ENCODE data around the gene AKAP7. TPM values are rescaled to one million over a fixed set of nuclear protein-coding genes. Genes with fewer than 3 reads are reported as not detected.

Gene AKAP7
- total RNA-seq, 1 donor from 2014 or later = 4.6 TPM

DNA sequence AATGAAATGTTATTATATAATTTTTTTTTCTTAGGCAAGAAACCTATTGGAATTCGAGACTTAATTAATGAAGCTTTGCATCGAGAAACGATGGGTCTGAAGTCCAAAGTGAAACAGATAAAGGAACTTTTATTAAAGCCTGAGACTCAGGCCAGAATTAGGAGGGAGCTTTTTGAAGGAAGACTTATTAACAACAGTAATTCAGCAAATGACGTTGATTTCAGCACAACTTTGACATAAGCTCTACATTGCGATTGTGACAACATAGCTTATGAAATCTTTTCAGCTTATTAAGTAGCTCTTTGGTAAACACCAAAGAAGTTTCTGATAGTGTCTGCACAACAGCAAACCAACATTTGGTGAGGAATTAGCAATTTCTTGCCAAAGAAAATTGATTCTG lies 147.1 kb downstream of the AKAP7 start:
- H3K27ac Mint-ChIP-seq (ENCODE audit: unreplicated experiment) = no peak overlapping the region
- no peak overlapping the region for H3K27ac ChIP-seq (ENCODE audit: low read depth, low read length)
- no peaks in the 10 kb centered on the region for H3K36me3 Mint-ChIP-seq (ENCODE audit: low read depth, unreplicated experiment)
- no peak overlapping the region for H3K4me3 ChIP-seq (ENCODE audit: insufficient read depth, low read depth, low read length)
- FAIRE-seq = no peak
- no peak overlapping the region for H3K4me2 ChIP-seq (ENCODE audit: low read length)
- no peaks in the 10 kb centered on the region for H3K4me1 ChIP-seq (ENCODE audit: insufficient read depth, low read length)
- H3K9ac ChIP-seq (ENCODE audit: low read length) = no peak overlapping the region
- no peaks in the 10 kb centered on the region for H4K20me1 ChIP-seq (ENCODE audit: insufficient read depth, low read length)
- no peaks in the 10 kb centered on the region for H3K27me3 Mint-ChIP-seq (ENCODE audit: low read depth, unreplicated experiment)
- H3K4me3 Mint-ChIP-seq (ENCODE audit: unreplicated experiment) = no peak overlapping the region
- H3K9me3 Mint-ChIP-seq (ENCODE audit: unreplicated experiment) = no peaks in the 10 kb centered on the region
- no peaks in the 10 kb centered on the region for H3K27me3 ChIP-seq (ENCODE audit: insufficient read depth, low read length)
- TF ChIP-seq EZH2 (IDR thresholded peaks at IDR 0.05; ENCODE audit: insufficient read depth, low read length) = no peak
- H3K9me3 ChIP-seq (ENCODE audit: insufficient read depth, low read depth, low read length) = no peaks in the 10 kb centered on the region
- DNase-seq (ENCODE audit: low read depth) = no peak
- H3K79me2 ChIP-seq (ENCODE audit: insufficient read depth, low read length) = no peaks in the 10 kb centered on the region
- no peaks in the 10 kb centered on the region for H3K36me3 ChIP-seq (ENCODE audit: insufficient read depth, low read length)
- H3K4me1 Mint-ChIP-seq (ENCODE audit: low read depth, unreplicated experiment) = peaks cover 10% of the 10 kb centered on the region
- no peak overlapping the region for H2AFZ ChIP-seq (ENCODE audit: low read depth, low read length)

DNA sequence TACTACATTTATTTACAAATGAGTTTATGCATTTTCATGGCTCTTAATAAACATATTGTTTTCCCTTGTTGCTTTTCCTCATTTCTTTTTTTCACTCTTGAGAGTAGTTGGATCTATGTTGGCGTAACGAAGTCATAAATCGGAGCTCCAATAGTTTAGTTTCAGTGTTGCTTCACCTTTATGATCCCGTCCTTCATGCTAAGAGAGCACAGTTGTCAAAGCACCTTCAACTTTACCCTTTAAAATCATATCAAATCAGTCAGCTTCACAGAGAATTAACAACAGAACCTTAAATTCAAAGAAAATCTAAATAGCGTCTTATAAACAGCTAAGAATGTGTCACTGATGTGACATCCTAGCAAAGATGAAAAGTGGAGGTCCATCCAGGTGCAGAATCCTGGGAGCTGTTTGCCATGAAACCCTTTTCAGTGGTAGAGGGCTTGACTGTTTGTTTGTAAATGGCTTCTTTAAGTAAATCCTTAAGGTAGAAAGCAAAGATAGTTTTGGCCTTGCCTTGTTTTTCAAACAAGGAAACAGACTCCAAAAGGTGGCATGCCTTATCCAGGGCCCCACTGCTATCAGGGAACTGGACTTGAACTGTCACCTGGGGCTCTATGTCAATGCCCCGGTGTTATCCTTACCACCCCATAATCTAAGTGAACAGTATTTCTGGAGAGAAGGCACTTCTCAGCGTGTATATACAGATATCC lies 148.4 kb downstream of the AKAP7 start:
- no peak overlapping the region for H3K4me3 Mint-ChIP-seq (ENCODE audit: unreplicated experiment)
- no peaks in the 10 kb centered on the region for H3K36me3 Mint-ChIP-seq (ENCODE audit: low read depth, unreplicated experiment)
- H3K4me1 Mint-ChIP-seq (ENCODE audit: low read depth, unreplicated experiment) = peaks cover 10% of the 10 kb centered on the region
- Histone ChIP-seq H3K79me2 (ENCODE audit: insufficient read depth, low read length) (no peaks in the 10 kb centered on the region), H3K4me2 (ENCODE audit: low read length) (no peak overlapping the region), H3K27ac (ENCODE audit: low read depth, low read length) (no peak overlapping the region), H3K36me3 (ENCODE audit: insufficient read depth, low read length) (no peaks in the 10 kb centered on the region), H2AFZ (ENCODE audit: low read depth, low read length) (no peak overlapping the region), H3K9ac (ENCODE audit: low read length) (no peak overlapping the region), H3K27me3 (ENCODE audit: insufficient read depth, low read length) (no peaks in the 10 kb centered on the region), H4K20me1 (ENCODE audit: insufficient read depth, low read length) (no peaks in the 10 kb centered on the region), H3K4me1 (ENCODE audit: insufficient read depth, low read length) (no peaks in the 10 kb centered on the region), H3K4me3 (ENCODE audit: insufficient read depth, low read depth, low read length) (no peak overlapping the region), H3K9me3 (ENCODE audit: insufficient read depth, low read depth, low read length) (no peaks in the 10 kb centered on the region)
- no peaks in the 10 kb centered on the region for H3K27me3 Mint-ChIP-seq (ENCODE audit: low read depth, unreplicated experiment)
- TF ChIP-seq, protein P1, sequence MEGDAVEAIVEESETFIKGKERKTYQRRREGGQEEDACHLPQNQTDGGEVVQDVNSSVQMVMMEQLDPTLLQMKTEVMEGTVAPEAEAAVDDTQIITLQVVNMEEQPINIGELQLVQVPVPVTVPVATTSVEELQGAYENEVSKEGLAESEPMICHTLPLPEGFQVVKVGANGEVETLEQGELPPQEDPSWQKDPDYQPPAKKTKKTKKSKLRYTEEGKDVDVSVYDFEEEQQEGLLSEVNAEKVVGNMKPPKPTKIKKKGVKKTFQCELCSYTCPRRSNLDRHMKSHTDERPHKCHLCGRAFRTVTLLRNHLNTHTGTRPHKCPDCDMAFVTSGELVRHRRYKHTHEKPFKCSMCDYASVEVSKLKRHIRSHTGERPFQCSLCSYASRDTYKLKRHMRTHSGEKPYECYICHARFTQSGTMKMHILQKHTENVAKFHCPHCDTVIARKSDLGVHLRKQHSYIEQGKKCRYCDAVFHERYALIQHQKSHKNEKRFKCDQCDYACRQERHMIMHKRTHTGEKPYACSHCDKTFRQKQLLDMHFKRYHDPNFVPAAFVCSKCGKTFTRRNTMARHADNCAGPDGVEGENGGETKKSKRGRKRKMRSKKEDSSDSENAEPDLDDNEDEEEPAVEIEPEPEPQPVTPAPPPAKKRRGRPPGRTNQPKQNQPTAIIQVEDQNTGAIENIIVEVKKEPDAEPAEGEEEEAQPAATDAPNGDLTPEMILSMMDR (IDR thresholded peaks at IDR 0.05; ENCODE audit: insufficient read depth, low read depth, low read length) = no peak
- no peak overlapping the region for H3K27ac Mint-ChIP-seq (ENCODE audit: unreplicated experiment)
- no peak for DNase-seq (ENCODE audit: low read depth)
- no peaks in the 10 kb centered on the region for H3K9me3 Mint-ChIP-seq (ENCODE audit: unreplicated experiment)
- FAIRE-seq = no peak

- Mint-ChIP-seq H3K9me3 (ENCODE audit: unreplicated experiment) (no peaks in the 10 kb centered on the region), H3K27ac (ENCODE audit: unreplicated experiment) (no peak overlapping the region), H3K4me3 (ENCODE audit: unreplicated experiment) (no peak overlapping the region), H3K36me3 (ENCODE audit: low read depth, unreplicated experiment) (no peaks in the 10 kb centered on the region), H3K4me1 (ENCODE audit: low read depth, unreplicated experiment) (peaks cover 10% of the 10 kb centered on the region), H3K27me3 (ENCODE audit: low read depth, unreplicated experiment) (no peaks in the 10 kb centered on the region)
- Histone ChIP-seq H3K9me3 (ENCODE audit: insufficient read depth, low read depth, low read length) (no peaks in the 10 kb centered on the region), H3K27ac (ENCODE audit: low read depth, low read length) (no peak overlapping the region), H3K4me2 (ENCODE audit: low read length) (no peak overlapping the region), H3K79me2 (ENCODE audit: insufficient read depth, low read length) (no peaks in the 10 kb centered on the region), H3K36me3 (ENCODE audit: insufficient read depth, low read length) (no peaks in the 10 kb centered on the region), H4K20me1 (ENCODE audit: insufficient read depth, low read length) (no peaks in the 10 kb centered on the region), H3K4me1 (ENCODE audit: insufficient read depth, low read length) (no peaks in the 10 kb centered on the region), H2AFZ (ENCODE audit: low read depth, low read length) (no peak overlapping the region), H3K9ac (ENCODE audit: low read length) (no peak overlapping the region), H3K4me3 (ENCODE audit: insufficient read depth, low read depth, low read length) (no peak overlapping the region), H3K27me3 (ENCODE audit: insufficient read depth, low read length) (no peaks in the 10 kb centered on the region)
- DNase-seq (ENCODE audit: low read depth) (no peak), FAIRE-seq (no peak)
- TF ChIP-seq EZH2 (IDR thresholded peaks at IDR 0.05; ENCODE audit: insufficient read depth, low read length) = no peak
- TF ChIP-seq, protein P1 (IDR thresholded peaks at IDR 0.05; ENCODE audit: insufficient read depth, low read depth, low read length) = no peak
Measured at GRCh38 chr6:131285548-131285947, 150.3 kb downstream of the AKAP7 start.
